Measurements from ENCODE around the gene PHKA2. TPM values are rescaled to one million over a fixed set of nuclear protein-coding genes. Genes with fewer than 3 reads are reported as not detected.

Gene PHKA2
- total and polyA plus RNA-seq, 4 donors: 14.2 to 34.3 (median 22.8) TPM

DNA sequence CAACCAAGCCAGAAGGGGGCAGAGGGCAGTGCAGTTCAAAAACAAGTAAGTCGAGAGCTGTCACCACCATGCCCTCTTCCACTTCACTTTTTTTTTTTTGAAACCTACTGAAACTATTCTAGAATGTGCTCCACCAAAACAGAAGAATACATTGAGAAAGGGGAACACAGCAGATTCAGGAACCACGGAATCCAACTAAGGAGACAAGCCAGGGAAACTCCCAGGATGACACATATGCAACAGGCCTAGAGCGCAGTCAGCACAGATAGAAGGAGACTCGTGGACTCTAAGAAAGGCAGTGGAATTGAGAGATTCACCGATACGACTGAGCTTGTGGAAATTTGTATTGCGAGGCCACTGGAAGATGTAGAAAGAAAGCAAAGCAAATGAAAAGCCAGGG, 66.1 kb downstream of the PHKA2 start:
- no peak for ATAC-seq (ENCODE audit: insufficient read depth, low FRiP score)
- peaks cover 2 to 13% (median 7%) of the 10 kb centered on the region in 4 donors for H3K36me3 ChIP-seq (ENCODE audit: control insufficient read depth in 4 of 4, insufficient read depth in 4 of 4, low read length in 4 of 4)
- 88 to 89% methylated on average over 7 of the region's 7 CpGs for WGBS, 2 donors

DNA sequence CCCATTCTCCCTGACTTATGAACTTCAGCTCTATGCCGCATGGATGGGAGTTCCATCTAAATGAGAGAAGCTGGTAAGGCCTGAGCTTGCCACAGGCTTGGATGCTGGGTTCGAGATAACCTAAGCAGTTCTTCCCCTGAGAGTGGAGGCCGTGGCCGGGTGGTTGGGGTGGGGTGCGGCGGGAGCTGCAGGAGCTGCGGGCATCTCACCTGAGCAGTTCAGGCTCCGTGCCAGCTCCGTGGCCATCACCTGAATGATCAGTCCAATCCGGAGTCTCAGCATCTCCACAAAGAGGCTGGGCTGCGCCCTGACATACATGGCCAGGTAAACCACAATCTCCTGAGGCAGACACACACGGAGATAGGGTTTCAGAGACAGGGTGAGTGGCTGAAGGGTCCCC, 77.6 kb downstream of the PHKA2 start:
- Histone ChIP-seq H3K36me3 (ENCODE audit: control insufficient read depth in 4 of 4, insufficient read depth in 4 of 4, low read length in 4 of 4) (peaks cover 2 to 13% (median 6%) of the 10 kb centered on the region in 4 donors), H3K4me3 (no peak overlapping the region), H3K9me3 (ENCODE audit: control insufficient read depth in 4 of 4, insufficient read depth in 3 of 4, low read length in 3 of 4) (peaks cover 0 to 2% (median 0%) of the 10 kb centered on the region in 4 donors), H3K9ac (ENCODE audit: insufficient read depth in 1 of 2, low read length in 2 of 2) (no peak overlapping the region), H3K4me1 (ENCODE audit: control insufficient read depth in 5 of 5, insufficient read depth in 5 of 5, low read length in 5 of 5) (no peaks in the 10 kb centered on the region), H3K27ac (ENCODE audit: low read depth in 1 of 2, low read length in 1 of 2) (no peak overlapping the region), H3K27me3 (ENCODE audit: control insufficient read depth in 3 of 3, insufficient read depth in 3 of 3, low read length in 2 of 3) (peaks cover 0 to 3% (median 0%) of the 10 kb centered on the region in 3 donors)
- TF ChIP-seq, protein P1, sequence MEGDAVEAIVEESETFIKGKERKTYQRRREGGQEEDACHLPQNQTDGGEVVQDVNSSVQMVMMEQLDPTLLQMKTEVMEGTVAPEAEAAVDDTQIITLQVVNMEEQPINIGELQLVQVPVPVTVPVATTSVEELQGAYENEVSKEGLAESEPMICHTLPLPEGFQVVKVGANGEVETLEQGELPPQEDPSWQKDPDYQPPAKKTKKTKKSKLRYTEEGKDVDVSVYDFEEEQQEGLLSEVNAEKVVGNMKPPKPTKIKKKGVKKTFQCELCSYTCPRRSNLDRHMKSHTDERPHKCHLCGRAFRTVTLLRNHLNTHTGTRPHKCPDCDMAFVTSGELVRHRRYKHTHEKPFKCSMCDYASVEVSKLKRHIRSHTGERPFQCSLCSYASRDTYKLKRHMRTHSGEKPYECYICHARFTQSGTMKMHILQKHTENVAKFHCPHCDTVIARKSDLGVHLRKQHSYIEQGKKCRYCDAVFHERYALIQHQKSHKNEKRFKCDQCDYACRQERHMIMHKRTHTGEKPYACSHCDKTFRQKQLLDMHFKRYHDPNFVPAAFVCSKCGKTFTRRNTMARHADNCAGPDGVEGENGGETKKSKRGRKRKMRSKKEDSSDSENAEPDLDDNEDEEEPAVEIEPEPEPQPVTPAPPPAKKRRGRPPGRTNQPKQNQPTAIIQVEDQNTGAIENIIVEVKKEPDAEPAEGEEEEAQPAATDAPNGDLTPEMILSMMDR (IDR thresholded peaks at IDR 0.05; ENCODE audit: control extremely low read depth, extremely low read depth): no peak
- ATAC-seq (ENCODE audit: insufficient read depth, low FRiP score) (no peak), DNase-seq (no peak)
- 90 to 99% methylated on average over 7 to 12 of the region's 12 CpGs for WGBS, 2 donors

More for the DNA sequence above, 66.1 kb downstream of the PHKA2 start:
- DNase-seq: no peak
- Histone ChIP-seq H3K4me3 (no peak overlapping the region), H3K27ac (ENCODE audit: low read depth in 1 of 2, low read length in 1 of 2) (no peak overlapping the region), H3K9me3 (ENCODE audit: control insufficient read depth in 4 of 4, insufficient read depth in 3 of 4, low read length in 3 of 4) (peaks cover 0 to 10% (median 1%) of the 10 kb centered on the region in 4 donors), H3K4me1 (ENCODE audit: control insufficient read depth in 5 of 5, insufficient read depth in 5 of 5, low read length in 5 of 5) (no peaks in the 10 kb centered on the region), H3K9ac (ENCODE audit: insufficient read depth in 1 of 2, low read length in 2 of 2) (no peak overlapping the region), H3K27me3 (ENCODE audit: control insufficient read depth in 3 of 3, insufficient read depth in 3 of 3, low read length in 2 of 3) (peaks cover 0 to 2% (median 0%) of the 10 kb centered on the region in 3 donors)
- TF ChIP-seq, protein P1 (IDR thresholded peaks at IDR 0.05; ENCODE audit: control extremely low read depth, extremely low read depth): no peak

DNA sequence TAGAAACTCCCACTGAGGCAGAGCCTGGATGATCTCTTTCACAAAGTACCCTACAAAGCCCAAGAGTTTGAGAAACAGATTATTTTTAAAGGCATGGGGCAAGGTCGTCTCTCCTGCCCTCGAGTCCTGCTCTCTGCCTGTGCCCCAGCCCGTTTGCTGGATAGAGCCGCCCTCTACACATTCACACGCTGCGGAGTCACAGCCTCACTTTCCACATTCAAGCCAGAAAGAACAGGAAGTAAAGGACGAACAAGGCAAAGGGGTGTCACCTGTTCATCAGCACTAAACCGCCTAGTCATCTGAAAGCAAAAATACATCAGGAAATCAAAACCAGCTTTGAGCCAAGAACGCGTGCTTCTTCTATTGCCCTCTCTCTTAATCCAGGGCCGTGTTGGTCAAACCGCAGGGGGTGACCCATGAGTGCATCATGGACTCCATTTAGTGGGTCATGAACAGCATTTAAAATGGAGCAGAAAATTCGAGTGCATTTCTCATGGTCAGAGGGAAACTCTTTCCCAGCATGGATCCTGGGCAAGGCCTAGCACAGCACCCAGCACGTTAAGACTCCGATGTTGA, 83.4 kb downstream of the PHKA2 start:
- H3K27me3 ChIP-seq (ENCODE audit: control insufficient read depth in 3 of 3, insufficient read depth in 3 of 3, low read length in 2 of 3): peaks cover 0 to 4% (median 0%) of the 10 kb centered on the region in 3 donors
- peaks cover 0 to 7% (median 0%) of the 10 kb centered on the region in 4 donors for H3K36me3 ChIP-seq (ENCODE audit: control insufficient read depth in 4 of 4, insufficient read depth in 4 of 4, low read length in 4 of 4)

More for the DNA sequence above, 83.4 kb downstream of the PHKA2 start:
- H3K4me3 ChIP-seq: no peak overlapping the region
- H3K27ac ChIP-seq (ENCODE audit: low read depth in 1 of 2, low read length in 1 of 2): no peak overlapping the region
- DNase-seq: no peak
- TF ChIP-seq, protein P1 (IDR thresholded peaks at IDR 0.05; ENCODE audit: control extremely low read depth, extremely low read depth): no peak
- peaks cover 0 to 6% (median 0%) of the 10 kb centered on the region in 5 donors for H3K4me1 ChIP-seq (ENCODE audit: control insufficient read depth in 5 of 5, insufficient read depth in 5 of 5, low read length in 5 of 5)
- ATAC-seq (ENCODE audit: insufficient read depth, low FRiP score): no peak
- H3K9ac ChIP-seq (ENCODE audit: insufficient read depth in 1 of 2, low read length in 2 of 2): no peak overlapping the region
- peaks cover 0 to 2% (median 0%) of the 10 kb centered on the region in 4 donors for H3K9me3 ChIP-seq (ENCODE audit: control insufficient read depth in 4 of 4, insufficient read depth in 3 of 4, low read length in 3 of 4)
- 85 to 89% methylated on average over 15 of the region's 15 CpGs for WGBS, 2 donors

Data from lung (tissue), 12 donors.